ENCODE data around the gene RERE. TPM values are rescaled to one million over a fixed set of nuclear protein-coding genes. Genes with fewer than 3 reads are reported as not detected.

Gene RERE
- total RNA-seq, 1 experiment from 2014 or later, result 40.6 TPM

DNA sequence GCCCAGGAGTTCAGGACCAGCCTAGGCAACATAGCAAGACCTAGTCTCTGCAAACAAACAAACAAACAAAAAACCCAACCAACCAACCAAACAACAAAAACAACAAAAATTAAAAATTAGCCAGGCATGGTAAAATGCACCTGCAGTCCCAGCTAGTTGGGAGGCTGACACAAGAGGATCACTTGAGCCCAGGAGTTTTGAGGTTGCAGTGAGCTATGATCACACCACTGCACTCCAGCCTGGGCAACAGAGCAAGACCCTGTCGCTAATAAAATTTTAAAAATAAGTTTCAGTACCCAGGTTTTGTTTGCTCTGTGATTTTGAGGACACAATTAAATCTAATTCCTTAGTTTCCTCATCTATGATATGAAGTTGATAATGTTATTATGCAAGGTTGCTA is 298.3 kb downstream of the RERE start:
- H4K20me1 ChIP-seq (ENCODE audit: insufficient read depth), result no peaks in the 10 kb centered on the region
- no TSS peak for BruUV-seq (replicated peaks)
- TF ChIP-seq SP1 (IDR thresholded peaks at IDR 0.05; ENCODE audit: low read depth) (no peak), FOSL1 (IDR thresholded peaks at IDR 0.05; ENCODE audit: low read depth) (no peak), POLR2A (IDR thresholded peaks at IDR 0.05; ENCODE audit: borderline replicate concordance, extremely low read depth, insufficient read depth, insufficient read length) (no peak), EZH2 (IDR thresholded peaks at IDR 0.05) (no peak), TCF7L2 (IDR thresholded peaks at IDR 0.05; ENCODE audit: borderline replicate concordance, extremely low read depth, insufficient read depth, insufficient read length) (no peak), ELF1 (IDR thresholded peaks at IDR 0.05; ENCODE audit: borderline replicate concordance, low read depth) (no peak), SIN3A (IDR thresholded peaks at IDR 0.05; ENCODE audit: low read depth) (no peak), JUND (IDR thresholded peaks at IDR 0.05) (no peak), EZH2phosphoT487 (IDR thresholded peaks at IDR 0.05; ENCODE audit: borderline replicate concordance) (no peak), SRF (IDR thresholded peaks at IDR 0.05; ENCODE audit: low read depth) (no peak), EGR1 (IDR thresholded peaks at IDR 0.05; ENCODE audit: low read depth) (no peak), ZNF274 (IDR thresholded peaks at IDR 0.05; ENCODE audit: low read depth, low read length) (no peak), CBX3 (IDR thresholded peaks at IDR 0.05; ENCODE audit: low read depth) (no peak), RAD21 (IDR thresholded peaks at IDR 0.05; ENCODE audit: low read depth) (no peak), ZFX (IDR thresholded peaks at IDR 0.05) (no peak), YY1 (IDR thresholded peaks at IDR 0.05; ENCODE audit: extremely low read depth, insufficient replicate concordance, low read depth, low read length) (no peak)
- TF ChIP-seq, protein P1, sequence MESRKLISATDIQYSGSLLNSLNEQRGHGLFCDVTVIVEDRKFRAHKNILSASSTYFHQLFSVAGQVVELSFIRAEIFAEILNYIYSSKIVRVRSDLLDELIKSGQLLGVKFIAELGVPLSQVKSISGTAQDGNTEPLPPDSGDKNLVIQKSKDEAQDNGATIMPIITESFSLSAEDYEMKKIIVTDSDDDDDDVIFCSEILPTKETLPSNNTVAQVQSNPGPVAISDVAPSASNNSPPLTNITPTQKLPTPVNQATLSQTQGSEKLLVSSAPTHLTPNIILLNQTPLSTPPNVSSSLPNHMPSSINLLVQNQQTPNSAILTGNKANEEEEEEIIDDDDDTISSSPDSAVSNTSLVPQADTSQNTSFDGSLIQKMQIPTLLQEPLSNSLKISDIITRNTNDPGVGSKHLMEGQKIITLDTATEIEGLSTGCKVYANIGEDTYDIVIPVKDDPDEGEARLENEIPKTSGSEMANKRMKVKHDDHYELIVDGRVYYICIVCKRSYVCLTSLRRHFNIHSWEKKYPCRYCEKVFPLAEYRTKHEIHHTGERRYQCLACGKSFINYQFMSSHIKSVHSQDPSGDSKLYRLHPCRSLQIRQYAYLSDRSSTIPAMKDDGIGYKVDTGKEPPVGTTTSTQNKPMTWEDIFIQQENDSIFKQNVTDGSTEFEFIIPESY (IDR thresholded peaks at IDR 0.05; ENCODE audit: extremely low read depth, insufficient replicate concordance, low read length), result no peak
- TF ChIP-seq, protein P2, sequence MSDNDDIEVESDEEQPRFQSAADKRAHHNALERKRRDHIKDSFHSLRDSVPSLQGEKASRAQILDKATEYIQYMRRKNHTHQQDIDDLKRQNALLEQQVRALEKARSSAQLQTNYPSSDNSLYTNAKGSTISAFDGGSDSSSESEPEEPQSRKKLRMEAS (IDR thresholded peaks at IDR 0.05), result no peak
- TF ChIP-seq, protein P3, sequence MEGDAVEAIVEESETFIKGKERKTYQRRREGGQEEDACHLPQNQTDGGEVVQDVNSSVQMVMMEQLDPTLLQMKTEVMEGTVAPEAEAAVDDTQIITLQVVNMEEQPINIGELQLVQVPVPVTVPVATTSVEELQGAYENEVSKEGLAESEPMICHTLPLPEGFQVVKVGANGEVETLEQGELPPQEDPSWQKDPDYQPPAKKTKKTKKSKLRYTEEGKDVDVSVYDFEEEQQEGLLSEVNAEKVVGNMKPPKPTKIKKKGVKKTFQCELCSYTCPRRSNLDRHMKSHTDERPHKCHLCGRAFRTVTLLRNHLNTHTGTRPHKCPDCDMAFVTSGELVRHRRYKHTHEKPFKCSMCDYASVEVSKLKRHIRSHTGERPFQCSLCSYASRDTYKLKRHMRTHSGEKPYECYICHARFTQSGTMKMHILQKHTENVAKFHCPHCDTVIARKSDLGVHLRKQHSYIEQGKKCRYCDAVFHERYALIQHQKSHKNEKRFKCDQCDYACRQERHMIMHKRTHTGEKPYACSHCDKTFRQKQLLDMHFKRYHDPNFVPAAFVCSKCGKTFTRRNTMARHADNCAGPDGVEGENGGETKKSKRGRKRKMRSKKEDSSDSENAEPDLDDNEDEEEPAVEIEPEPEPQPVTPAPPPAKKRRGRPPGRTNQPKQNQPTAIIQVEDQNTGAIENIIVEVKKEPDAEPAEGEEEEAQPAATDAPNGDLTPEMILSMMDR (IDR thresholded peaks at IDR 0.05 in 2 of 3, conservative IDR thresholded peaks at IDR 0.05 in 1 of 3; ENCODE audit: borderline replicate concordance in 1 of 3, insufficient read depth in 1 of 3, low read depth in 2 of 3, low read length in 2 of 3), result no peak
- ChIA-PET CTCF (no interaction called here), RAD21 (ENCODE audit: low non-redundant PET in 1 of 2, low total read pairs in 2 of 2, uncharacterized antibody in 2 of 2, unreplicated experiment in 2 of 2) (no interaction called here), POLR2A (no interaction called here)
- H3K4me3 ChIP-seq (replicated peaks in 1 of 2; ENCODE audit: low read depth in 1 of 2, low read length in 2 of 2), result no peak overlapping the region
- H3K9me3 ChIP-seq (ENCODE audit: control insufficient read depth in 1 of 2, insufficient read depth in 1 of 2, low read depth in 1 of 2, low read length in 2 of 2), result no peaks in the 10 kb centered on the region
- H3K27me3 ChIP-seq (ENCODE audit: insufficient read depth, low read length), result no peaks in the 10 kb centered on the region
- H3K4me2 ChIP-seq (ENCODE audit: low read length), result no peak overlapping the region
- H3K27ac ChIP-seq (ENCODE audit: low read depth, low read length), result no peak overlapping the region
- ATAC-seq (no peak), DNase-seq (ENCODE audit: low read depth, low spot score) (no peak)
- H3K36me3 ChIP-seq (ENCODE audit: control insufficient read depth in 1 of 2, insufficient read depth in 2 of 2, low read length in 2 of 2), result no peaks in the 10 kb centered on the region
- intact Hi-C loops (cut with micrococcal nuclease), result no loop called here
- H2AFZ ChIP-seq (ENCODE audit: low read depth, low read length, poor library complexity, severe bottlenecking), result no peak overlapping the region
- H3K9ac ChIP-seq (ENCODE audit: low read length), result no peak overlapping the region
- no peaks in the 10 kb centered on the region for H3K9me2 ChIP-seq (ENCODE audit: insufficient read depth)
- H3K4me1 ChIP-seq (ENCODE audit: control insufficient read depth in 1 of 2, insufficient read depth in 2 of 2, low read length in 2 of 2), result peaks cover 0 to 3% of the 10 kb centered on the region in 2 experiments; a peak in 2 of 4 replicates
- no peaks in the 10 kb centered on the region; the same call in 1 of the 2 replicates for H3K79me2 ChIP-seq (ENCODE audit: insufficient read depth, low read length)
